ENCODE data around the gene TACC2. TPM values are rescaled to one million over a fixed set of nuclear protein-coding genes. Genes with fewer than 3 reads are reported as not detected.

The TACC2 gene
- total RNA-seq, 4 donors from 2014 or later: 95.9 to 122 (median 114) TPM

DNA sequence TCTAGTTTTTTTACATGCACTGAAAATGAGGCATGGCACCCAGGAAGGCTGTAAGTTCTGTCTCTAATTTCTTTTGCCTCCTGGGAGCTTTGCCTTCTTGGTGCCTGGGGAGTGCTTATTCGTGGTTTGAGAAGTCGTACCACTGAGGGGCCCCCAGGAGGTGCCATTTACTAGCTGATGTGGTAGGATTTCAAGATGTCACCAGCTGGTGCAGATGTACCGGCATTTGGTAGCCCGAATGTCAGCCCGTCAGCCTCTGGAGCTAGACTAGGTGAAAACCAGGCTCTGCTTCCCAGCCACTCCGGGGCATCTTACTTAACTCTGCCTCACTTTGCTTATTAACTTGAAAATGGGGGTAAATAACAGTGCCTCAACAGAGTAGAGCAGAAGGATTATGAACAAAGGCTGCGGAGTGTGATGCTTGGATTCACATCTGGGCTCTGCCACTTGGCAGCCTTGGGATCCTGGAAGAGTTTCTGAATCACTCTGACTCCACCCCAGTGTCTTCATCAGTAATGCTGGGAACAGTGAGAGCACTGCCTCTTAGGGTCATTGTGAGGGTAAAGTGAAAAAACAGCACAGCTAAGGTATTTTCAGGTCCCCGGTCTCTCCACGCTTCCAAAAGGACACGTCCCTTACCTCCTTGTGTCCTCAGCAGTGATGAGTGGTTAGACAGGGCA, 250.8 kb downstream of the TACC2 start:
- no peak for DNase-seq
- Histone ChIP-seq H3K9me3 (no peaks in the 10 kb centered on the region), H3K36me3 (peaks cover 49 to 64% of the 10 kb centered on the region in 2 donors), H3K27ac (no peak overlapping the region), H3K27me3 (no peaks in the 10 kb centered on the region), H3K4me3 (replicated peaks in 1 of 3) (no peak overlapping the region), H3K4me1 (peaks cover 0 to 9% of the 10 kb centered on the region in 2 donors)
- 92 to 93% methylated on average over 10 of the region's 10 CpGs for WGBS, 2 donors
- TF ChIP-seq POLR2A (IDR thresholded peaks at IDR 0.05) (no peak), CTCF (IDR thresholded peaks at IDR 0.05) (no peak)
- intact Hi-C loops (cut with DNase I): loop anchor here (10.0 kb wide), 1 partner anchor 45 kb away; no protein-coding TSS in a partner anchor

GRCh38 chr10:122240401-122240800, 251.4 kb downstream of the TACC2 start:
- intact Hi-C loops (cut with DNase I): loop anchor here (10.0 kb wide), 1 partner anchor 46 kb away; no protein-coding TSS in a partner anchor
- no peak for TF ChIP-seq POLR2A (IDR thresholded peaks at IDR 0.05)
- no peak for TF ChIP-seq CTCF (IDR thresholded peaks at IDR 0.05)
- H3K9me3 ChIP-seq: no peaks in the 10 kb centered on the region
- H3K4me3 ChIP-seq (replicated peaks in 1 of 3): no peak overlapping the region
- no peaks in the 10 kb centered on the region for H3K27me3 ChIP-seq
- H3K4me1 ChIP-seq: peaks cover 6 to 14% of the 10 kb centered on the region in 2 donors
- H3K27ac ChIP-seq: no peak overlapping the region
- 93 to 98% methylated on average over 6 of the region's 6 CpGs for WGBS, 2 donors
- peaks cover 48 to 64% of the 10 kb centered on the region in 2 donors for H3K36me3 ChIP-seq
- DNase-seq: no peak

- 89 to 95% methylated on average over 8 of the region's 8 CpGs for WGBS, 2 donors
- Histone ChIP-seq H3K36me3 (peaks cover 44 to 56% of the 10 kb centered on the region in 2 donors), H3K9me3 (no peaks in the 10 kb centered on the region), H3K27me3 (no peaks in the 10 kb centered on the region), H3K4me1 (peaks cover 10 to 21% of the 10 kb centered on the region in 2 donors), H3K27ac (no peak overlapping the region), H3K4me3 (replicated peaks in 1 of 3) (no peak overlapping the region)
- no peak for DNase-seq
- TF ChIP-seq CTCF (IDR thresholded peaks at IDR 0.05): no peak
- no peak for TF ChIP-seq POLR2A (IDR thresholded peaks at IDR 0.05)
- intact Hi-C loops (cut with DNase I): loop anchor here (10.0 kb wide), 1 partner anchor 47 kb away; no protein-coding TSS in a partner anchor
These were observed 252.9 kb downstream of the TACC2 start for GRCh38 chr10:122241836-122242235.

- 82 to 83% methylated on average over 2 of the region's 2 CpGs for WGBS, 2 donors
- peak overlapping the region in 1 of 3 donors; percentile 68 for H3K27ac ChIP-seq
- no peak for TF ChIP-seq POLR2A (IDR thresholded peaks at IDR 0.05)
- no peak for TF ChIP-seq CTCF (IDR thresholded peaks at IDR 0.05)
- intact Hi-C loops (cut with DNase I): loop anchor here (10.0 kb wide), 1 partner anchor 49 kb away; no protein-coding TSS in a partner anchor
- DNase-seq: no peak
- no peak overlapping the region for H3K4me3 ChIP-seq (replicated peaks in 1 of 3)
- no peaks in the 10 kb centered on the region for H3K9me3 ChIP-seq
- H3K27me3 ChIP-seq: no peaks in the 10 kb centered on the region
- peaks cover 10 to 21% of the 10 kb centered on the region in 2 donors for H3K4me1 ChIP-seq
- H3K36me3 ChIP-seq: peaks cover 28 to 39% of the 10 kb centered on the region in 2 donors
These were observed 254.6 kb downstream of the TACC2 start for GRCh38 chr10:122243550-122243949.

All from thyroid gland (tissue), 4 donors.